Measurements from ENCODE around the gene ENDOV.

DNA sequence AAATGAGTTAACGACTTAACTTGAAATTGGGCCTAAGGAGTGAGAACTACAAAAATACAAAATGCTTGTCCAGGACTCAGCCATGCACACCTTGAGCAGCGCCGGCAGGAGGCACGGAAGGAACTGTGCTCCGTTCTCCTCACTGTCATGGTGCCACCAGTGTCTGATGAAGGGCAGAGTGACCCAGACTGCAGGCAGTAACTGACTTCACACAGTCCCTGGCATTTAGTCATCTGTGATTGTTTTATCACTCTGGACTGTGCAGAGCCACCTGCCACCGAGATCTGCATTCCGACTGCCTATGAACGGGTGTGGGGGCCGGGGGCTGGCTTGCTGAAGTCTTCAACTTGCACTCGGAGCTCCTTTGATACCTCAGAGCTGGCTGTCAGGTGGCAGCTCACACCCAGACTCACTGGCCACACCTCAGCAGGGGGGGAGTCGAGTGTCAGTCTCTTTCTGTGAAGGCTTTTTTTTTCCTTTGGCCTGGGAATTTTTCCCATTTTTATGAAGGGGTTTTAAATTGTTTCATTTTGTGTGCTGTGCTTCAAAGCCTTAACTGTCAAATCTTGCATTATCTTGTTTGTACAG lies 20.2 kb upstream of the ENDOV start:
- TF ChIP-seq FOXM1 (IDR thresholded peaks at IDR 0.05; ENCODE audit: borderline replicate concordance) = no peak
- no peak for TF ChIP-seq SUZ12 (IDR thresholded peaks at IDR 0.05)
